GM19239 (cell line): Measurements from ENCODE around the gene IGFL2.
"Not testable (repeated sequence)": the region's sequence is repeated elsewhere in the genome, so short reads cannot be mapped to it uniquely, and the experiment has no call there.

ENCODE experiments used
- DNase-seq: peaks from one replicate; pipeline ENCODE4 v3.0.0; 2011; ENCODE audit warnings: low spot score; ENCODE audit not compliant: insufficient read length
- FAIRE-seq: peaks from 2 replicates; lab custom pipeline; 2011; peaks lifted over from hg19 to GRCh38; lab: Jason Lieb, UNC

Gene IGFL2

DNA sequence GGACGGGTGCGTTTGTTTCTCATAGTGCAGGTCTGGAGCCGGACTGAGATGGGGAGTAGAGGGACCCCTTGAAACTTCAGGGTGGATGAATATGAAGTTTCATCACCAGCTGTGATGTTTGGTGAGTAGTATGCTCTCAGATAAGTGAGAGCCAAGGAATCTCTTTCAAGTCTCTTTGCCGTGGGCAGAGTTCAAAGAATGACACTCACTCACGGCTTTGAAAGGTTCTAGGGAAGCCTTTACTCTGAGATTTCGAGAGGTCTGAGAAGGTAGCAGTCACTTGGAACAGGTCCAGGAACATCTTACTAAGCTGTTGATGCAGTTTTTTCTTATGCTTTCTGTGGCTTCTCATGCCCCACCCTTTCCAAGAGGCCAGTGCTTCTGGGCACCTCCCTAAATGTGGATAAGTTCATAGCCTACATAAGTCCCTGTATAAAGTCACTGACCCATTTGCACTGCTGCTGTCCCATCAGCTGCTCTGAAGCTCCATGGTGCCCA lies at the start of gene IGFL2:
IGFL2 (plus strand) TSS at position 448 of the 498 bp plus-strand sequence; CDS start at position 489, 41 bp downstream.
- DNase-seq (no peak), FAIRE-seq (no peak)

DNA sequence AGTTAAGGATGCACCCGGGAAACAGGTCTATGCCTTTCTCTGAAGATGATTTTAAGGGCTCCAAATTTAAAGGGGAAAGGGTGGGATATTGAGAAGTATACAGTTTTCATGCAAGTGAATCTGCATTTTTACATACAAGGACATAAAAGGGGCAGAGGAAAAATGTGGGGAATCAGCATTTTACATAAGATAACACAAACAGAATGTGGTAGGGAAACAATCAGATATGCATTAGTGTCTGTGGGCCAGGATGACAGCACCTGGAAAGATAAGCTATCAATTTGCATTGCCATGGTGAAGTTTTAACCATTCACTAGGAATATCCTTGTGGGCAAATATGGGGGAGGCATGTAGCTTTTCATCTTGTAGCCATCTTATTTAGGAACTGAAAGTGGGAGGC lies 47.7 kb upstream of the IGFL2 start:
- no peak for FAIRE-seq
- DNase-seq, result no peak

DNA sequence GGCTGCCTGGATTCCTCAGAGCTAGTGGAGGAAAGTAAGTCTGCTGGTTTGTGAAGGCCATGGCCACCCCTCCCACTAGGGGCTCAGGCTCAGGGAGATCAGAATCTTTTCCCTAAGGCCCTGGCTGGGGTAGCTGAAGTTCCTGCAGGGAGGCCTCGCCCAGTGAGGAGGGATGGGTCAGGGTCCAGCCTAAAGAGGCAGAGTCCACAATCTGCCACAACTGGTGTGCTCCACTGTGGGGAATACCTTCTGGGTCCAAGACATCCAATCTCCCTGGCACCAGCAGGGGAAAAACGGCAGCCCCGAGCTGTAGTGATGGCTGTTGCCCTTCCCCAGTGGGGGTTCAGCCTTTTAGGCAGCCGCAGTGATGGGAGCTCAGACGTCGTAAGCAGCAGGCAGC lies 46.7 kb upstream of the IGFL2 start:
- DNase-seq, result no peak

DNA sequence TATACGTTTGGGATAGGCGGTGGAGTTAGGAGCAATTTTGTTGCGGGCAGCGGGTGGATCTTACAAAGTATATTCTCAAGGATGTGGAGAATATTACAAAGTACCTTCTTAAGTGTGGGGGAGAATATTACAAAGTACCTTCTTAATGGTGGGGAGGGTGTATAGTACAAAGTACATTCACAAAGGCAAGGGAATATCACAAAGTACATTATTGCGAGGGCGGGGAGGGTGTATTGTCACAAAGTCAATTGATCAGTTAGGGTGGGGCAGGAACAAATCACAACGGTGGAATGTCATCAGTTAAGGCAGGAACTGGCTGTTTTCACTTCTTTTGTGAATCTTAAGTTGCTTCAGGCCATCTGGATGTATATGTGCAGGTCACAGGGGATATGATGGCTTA lies 45.7 kb upstream of the IGFL2 start:
- FAIRE-seq, DNase-seq: not testable (repeated sequence)

More for the DNA sequence above, 46.7 kb upstream of the IGFL2 start:
- FAIRE-seq, result no peak

DNA sequence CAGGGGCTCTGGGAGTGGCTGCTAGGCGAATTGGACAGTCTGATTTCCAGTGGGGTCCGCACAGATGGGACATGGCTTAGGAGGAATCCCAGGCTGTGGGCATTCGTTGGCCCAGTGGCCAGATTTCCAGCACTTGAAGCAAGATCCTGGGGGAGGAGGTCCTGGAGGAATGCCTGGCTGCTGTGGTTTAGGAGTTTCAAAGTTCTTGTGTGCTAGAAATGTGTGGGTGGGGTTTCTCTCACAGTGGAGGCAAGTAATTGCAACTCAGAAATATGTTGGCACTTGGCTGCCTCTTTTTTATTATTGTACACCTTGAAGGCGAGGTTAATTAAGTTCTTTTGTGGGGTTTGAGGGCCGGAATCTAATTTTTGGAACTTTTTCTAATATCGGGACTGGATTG lies 40.7 kb upstream of the IGFL2 start:
- DNase-seq, result no peak

DNA sequence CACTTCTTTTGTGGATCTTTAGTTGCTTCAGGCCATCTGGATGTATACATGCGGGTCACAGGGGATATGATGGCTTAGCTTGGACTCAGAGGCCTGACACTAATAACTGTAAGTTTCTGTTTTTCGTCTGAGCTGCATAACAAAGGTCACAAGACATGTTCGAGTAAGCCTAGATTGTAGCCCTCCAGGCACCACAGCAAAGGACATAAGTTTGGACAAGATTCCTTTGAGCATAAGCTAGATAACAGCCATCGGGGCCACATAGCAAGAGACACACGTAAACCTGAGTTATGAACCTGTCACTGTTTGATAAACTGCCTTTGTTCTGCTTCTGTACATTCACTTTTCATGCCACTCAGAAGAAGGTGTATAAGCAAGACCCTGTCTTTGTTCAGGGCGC lies 38.2 kb upstream of the IGFL2 start:
- DNase-seq (no peak), FAIRE-seq (no peak)

More for the DNA sequence above, 40.7 kb upstream of the IGFL2 start:
- FAIRE-seq, result no peak

DNA sequence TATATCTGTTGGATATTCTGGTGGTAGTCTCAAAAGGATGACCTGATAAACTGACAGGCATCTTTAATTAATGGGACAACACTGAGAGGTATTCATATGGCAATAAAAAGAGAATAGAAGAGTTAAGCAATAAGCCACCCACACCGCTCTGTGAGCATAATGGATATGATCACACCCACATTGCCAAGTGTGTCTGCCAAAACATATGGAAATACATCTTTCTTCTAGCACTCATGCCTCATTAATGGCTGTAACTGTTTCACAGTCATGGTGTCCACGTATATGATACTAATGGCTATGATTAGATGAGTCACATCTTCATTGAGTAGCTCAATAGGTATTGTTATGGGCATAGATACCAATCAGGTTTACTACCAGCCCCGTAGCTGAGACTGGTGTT lies 36.7 kb upstream of the IGFL2 start:
- FAIRE-seq (no peak), DNase-seq (no peak)

DNA sequence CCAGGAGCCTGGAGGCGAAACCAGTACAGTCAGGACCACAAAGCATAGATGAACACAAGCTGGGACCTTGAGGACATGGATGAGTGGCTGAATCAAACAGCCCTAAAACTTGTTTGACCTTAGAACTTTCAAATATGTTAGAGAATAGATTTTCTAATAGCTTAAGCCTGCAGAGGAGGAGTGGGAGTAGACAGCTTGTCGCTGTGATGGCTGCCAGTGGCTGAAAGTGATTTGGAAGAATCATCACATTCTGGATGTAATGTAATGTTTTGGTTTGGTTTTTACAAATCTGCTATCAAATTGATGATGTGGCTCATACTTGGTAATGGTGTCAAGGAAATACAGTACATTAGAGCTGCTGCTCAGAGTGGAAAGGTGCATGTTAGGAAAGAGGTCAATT lies 35.5 kb upstream of the IGFL2 start:
- FAIRE-seq, result no peak

DNA sequence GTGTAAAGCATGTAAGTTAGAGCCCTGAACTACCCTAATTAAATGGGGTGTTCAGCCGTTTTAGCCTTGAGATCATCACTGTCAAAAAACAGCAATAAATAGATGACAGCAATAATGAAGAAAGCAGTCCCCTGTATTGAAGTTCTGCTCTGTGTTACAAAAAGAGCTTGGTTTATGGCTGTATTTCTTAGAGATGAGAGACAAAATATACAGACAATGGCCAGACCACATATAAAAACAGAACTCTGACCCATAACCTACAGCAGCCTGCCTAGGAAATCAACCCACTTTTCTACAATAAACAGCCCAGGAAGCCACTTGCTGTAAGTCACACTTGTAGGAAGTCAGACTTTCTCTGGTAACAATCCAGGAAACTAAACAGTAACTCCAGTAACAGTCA lies 34.3 kb upstream of the IGFL2 start:
- no peak for DNase-seq
- FAIRE-seq, result no peak

More for the DNA sequence above, 35.5 kb upstream of the IGFL2 start:
- DNase-seq, result no peak

DNA sequence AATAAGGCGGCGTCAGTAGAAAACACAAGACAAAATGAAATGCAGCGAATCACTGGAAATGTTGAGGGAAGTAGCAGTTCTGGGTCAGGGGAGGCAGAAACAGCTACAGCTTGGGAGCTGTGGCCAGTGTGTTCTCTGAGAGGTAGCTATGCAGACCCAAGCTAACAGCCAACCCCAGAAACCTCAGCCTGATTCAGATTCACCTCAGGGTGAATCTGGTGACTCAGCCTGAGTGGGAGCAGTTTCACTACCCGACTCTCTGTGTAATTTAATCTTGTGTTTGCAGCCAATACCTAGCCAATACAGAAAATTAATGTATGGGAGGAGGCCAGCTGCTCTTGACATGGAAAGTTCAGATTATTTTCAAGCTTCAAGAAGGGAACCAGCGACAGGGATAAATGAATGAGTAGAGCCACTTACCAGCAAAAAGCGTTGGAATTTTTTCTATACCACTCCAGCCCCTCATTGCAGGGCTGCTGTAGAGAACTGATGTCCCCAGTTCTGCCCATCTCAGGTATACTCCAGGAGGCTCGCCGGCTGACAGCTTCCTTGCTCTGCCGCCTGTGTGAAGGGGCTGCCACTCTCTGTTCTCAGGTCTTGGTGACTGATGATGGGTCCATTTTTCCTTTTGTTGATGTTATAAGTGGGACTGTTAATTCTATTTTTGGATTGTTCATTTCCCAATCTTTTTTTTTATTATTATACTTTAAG lies 32.5 kb upstream of the IGFL2 start:
- peak; percentile 24 for DNase-seq
- no peak for FAIRE-seq

DNA sequence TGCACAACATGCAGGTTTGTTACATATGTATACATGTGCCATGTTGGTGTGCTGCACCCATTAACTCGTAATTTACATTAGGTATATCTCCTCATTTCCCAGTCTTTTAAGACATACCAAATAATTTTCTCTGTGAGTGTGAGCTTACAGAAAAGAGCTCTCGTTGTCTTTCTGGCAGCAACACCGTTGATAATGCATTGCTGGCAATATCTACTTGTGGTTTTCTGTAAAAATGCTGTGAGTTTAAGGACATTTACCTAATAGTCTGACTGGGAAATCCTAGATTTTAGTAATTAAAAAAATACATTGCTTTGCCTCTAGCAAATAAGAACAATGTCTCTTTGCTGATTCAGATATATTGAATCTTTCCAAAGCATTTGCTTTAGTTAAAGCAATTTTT lies 31.9 kb upstream of the IGFL2 start:
- FAIRE-seq (no peak), DNase-seq (no peak)

DNA sequence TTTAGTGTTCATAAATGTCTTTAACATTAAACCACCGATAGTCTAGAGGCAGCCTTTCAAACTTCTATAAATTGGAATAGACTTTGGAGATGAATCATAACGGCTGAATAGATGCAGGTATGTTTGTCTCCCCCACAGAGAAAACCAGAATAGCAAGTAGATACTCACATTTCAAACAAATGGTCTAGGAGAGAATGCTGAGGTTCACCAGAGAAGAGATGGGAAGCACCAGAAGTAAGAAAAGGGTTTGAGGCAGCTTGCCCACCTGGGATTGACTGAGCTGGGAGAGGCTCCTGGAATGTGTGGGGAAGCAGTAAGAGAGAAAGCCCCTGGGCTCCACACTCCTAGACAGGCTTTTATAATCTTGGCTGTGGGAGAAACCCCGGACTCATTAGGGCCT lies 29.9 kb upstream of the IGFL2 start:
- FAIRE-seq, result no peak
- DNase-seq, result no peak

DNA sequence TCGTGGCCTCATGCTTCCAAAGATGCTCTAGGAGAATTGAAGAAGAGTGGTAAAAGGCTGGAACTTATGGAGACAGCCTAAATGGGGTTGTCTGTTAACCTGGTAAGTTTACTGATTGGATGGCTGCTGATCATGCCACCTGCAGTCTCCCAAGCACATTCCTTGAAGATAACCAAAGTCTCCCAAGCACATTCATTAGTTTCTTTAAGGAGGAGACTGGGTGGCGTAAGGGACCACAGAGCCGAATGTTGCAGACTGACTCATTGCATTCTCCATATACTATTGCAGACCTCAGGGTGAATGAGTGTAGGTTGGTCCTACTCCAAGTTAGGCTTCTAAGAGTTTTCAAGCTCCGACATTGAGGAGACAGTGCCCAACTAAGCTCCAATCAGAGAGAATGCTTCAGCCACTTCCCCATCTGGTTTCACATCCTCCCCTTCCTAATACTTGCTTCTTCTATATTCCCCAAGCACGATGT lies 23.4 kb upstream of the IGFL2 start, which contains the start of gene IGFL3:
IGFL3 (minus strand) TSS at position 51 of the 478 bp plus-strand sequence; CDS start at position 12, 39 bp downstream.
- FAIRE-seq, result no peak

DNA sequence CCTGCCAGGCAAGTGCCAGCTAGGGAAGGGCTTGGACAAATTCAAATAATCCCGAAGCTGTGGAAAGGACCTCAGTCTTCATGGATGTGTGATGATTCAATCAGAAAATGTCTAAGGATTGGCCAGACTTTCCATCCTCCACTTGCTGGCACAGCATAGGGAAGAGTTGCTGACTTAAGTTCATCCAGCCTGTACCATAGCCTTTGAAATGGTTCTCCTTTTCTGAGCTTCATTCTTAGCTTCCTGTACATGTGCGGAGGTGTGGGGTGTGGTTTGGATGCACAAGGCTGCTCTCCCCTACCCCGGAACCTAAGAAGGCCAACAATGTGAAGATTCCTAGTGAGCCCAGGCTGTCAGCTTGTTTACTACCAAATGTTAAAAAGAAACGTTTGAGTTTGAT lies 22.6 kb upstream of the IGFL2 start:
- FAIRE-seq, result no peak
- no peak for DNase-seq

More for the DNA sequence above, 23.4 kb upstream of the IGFL2 start, which contains the start of gene IGFL3:
- DNase-seq, result no peak

DNA sequence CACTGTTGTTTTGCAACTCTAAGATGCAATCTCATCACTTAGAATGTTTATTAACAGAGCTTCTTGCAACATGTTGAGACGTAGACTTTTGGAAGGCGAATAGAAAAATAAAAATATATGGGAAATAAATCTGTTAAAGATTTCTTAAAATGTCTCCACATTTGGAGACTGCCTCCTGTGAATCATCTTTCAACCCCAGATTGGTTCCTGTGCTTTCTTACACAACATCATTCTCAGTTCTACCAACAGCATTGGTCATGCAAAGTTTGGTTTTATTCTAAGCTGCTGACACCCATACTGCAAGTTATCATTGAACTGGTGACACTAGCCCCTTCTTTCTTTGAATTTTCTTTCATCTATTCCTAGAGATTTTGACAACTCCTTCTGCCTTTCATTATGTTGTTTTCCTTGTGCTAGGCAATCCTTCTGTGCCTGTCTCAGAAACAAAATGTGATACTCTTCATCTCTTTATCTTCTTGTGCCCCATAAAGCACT lies 21.9 kb upstream of the IGFL2 start:
- FAIRE-seq (no peak), DNase-seq (no peak)

DNA sequence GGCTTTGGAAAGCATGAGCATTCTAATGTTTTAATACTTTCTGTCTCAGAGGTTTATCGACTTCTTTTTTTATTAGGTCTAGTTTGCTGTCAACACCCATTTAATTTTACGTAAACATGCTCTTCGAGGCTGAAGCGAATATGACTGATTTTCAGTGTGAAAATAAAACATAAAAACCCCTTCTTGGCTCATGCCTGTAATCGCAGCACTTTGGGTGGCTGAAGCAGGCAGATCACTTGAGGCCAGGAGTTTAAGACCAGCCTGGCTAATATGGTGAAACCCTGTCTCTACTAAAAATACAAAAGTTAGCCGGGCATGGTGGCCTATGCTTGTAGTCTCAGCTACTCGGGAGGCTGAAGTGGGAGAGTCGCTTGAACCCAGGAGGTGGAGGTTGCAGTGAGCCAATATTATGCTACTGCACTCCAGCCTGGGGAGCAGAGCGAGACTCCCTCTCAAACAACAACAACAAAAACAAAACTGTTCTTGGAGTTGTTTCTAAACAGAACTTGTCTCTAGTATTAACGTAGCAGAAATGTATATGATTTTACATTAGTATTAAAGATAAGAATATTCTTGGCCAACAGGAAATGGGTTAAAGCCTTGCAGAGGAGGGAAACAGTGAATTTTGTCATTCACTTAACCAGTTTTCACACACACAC lies 16.4 kb upstream of the IGFL2 start:
- DNase-seq, result no peak
- FAIRE-seq, result no peak

DNA sequence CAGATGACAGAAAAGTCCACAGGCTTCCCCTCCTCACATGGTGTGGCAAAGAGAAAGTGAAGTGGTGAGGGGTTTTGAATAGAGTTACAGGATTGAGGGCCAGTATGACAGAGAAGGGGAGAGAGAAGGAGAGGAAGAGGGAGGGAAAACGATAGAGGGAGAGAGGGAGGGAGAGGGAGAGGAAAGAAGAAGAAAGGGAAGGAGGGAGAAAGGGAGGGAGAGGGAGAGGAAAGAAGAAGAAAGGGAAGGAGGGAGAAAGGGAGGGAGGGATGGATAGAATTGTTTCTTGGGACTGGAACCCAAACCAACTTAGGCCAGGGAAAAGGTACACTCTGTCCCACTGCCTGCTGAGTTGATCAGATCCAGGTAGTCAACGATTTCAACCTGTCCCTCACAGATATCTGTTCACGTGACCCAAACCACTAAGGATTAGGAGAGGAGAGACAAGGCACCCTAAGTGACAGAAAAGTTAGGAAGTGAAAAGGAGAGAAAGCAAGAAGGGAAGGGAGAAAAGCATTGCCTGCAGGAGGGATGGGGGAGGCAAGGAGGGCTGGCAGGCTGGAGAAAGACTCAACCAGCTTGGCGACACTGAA lies 15.4 kb upstream of the IGFL2 start:
- no peak for FAIRE-seq
- DNase-seq, result no peak

DNA sequence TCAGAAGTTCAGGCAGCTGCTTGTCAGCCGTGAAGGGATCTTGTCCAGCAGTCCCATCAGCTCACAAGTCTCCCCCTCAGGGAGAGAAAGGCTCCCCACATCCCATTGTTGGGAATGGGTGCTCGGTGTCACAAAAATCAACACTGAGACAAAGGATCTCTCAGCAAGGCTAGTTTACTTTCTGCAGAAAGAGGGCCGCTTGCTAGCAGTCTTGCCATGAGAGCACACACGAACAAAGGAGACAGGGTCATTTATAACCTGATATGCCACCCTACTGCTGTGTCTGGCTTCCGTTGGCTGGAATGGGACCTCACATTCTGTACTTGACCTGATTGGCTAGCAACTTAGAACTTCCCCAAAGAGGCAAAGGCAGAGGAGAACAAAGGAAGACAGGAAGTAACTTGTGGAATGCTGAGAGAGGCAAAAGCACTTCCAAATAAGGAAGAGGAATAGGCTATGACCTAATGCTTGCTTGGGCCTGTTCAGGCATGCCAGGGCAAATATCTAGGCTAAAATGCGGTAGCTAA lies 14.9 kb upstream of the IGFL2 start:
- no peak for FAIRE-seq
- no peak for DNase-seq

DNA sequence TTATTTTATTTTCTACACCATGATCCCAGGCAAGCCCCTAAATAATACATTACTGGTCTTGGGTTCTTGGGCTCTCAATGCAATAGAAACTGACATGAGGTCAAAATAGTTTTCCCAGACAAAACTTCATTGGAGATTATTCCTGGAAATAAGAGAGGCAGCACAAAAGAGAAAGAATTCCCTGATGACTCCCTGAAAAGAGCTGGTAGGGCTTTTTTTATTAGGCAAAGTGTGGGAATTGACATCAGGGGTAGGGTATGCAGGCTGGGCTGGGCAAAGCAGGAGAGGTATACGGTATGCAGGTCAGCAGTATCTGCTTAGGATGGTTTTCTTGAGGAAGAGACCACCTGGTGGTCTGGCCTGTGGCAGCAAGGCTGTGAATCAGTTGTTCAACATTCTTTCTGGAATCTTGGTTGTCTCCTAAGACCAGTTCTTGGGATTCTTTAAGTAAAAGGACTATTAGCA lies 14.2 kb upstream of the IGFL2 start:
- FAIRE-seq (no peak), DNase-seq (no peak)

DNA sequence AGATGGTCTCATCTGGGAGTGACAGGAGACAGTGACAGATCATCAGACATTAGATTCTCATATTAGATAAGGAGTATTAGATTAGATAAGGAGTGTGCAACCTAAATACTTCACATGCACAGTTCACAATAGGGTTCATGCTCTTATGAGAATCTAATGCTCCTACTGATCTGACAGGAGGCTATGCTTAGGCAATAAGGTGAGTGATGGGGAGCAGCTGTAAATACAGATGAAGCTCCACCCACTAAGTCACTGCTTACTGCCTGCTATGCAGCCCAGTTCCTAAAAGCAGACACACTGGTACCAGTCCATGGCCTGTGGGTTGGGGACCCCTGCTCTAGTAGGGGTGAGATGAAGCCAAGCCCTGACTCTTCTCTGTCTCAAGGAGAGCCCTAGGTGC lies 13.5 kb upstream of the IGFL2 start:
- FAIRE-seq (no peak), DNase-seq (no peak)
